Caco-2 (cell line): ENCODE data around the gene TSPAN5. TPM values are rescaled to one million over a fixed set of nuclear protein-coding genes. Genes with fewer than 3 reads are reported as not detected.
A peak's percentile ranks its signal among the peaks of the same experiment; 100 is the strongest.

Experiments used
- BruUV-seq: library from RNA; stranded (reverse); fragments of 400-500 nt; replicated peaks from 2 replicates; lab custom pipeline; 2021; lab: Mats Ljungman, UMichigan
- CTCF ChIA-PET: fragments of 300-600 bp; sonication (Branson Sonifier 250); formaldehyde crosslinking; loops from one replicate; lab custom pipeline; 2022; ENCODE audit warnings: antibody characterized with exemption; lab: Charles Lee
- POLR2A ChIA-PET: fragments of 300-600 bp; sonication (Branson Sonifier 250); formaldehyde crosslinking; loops from one replicate; lab custom pipeline; 2022; ENCODE audit warnings: antibody characterized with exemption; lab: Charles Lee
- DNase-seq, 2 experiments: peaks; one replicate each; pipeline versions ENCODE4 v3.0.0 to v3.0.0-alpha.2; 2020 to 2022
- H3K27me3 ChIP-seq: replicated peaks from 2 replicates; pipeline ENCODE4 v1.6.0; 2011; ENCODE audit warnings: low read length; ENCODE audit not compliant: control insufficient read depth, insufficient read depth
- H3K36me3 ChIP-seq: 2 replicates; pipeline ENCODE4 v1.5.1; 2011; ENCODE audit warnings: low read length; ENCODE audit not compliant: control insufficient read depth, insufficient read depth
- H3K4me1 ChIP-seq: fragments of 250-450 bp; sonication (Bioruptor Pico); 2 replicates; pipeline ENCODE4 v1.5.1; 2020; ENCODE audit warnings: mild to moderate bottlenecking
- H3K4me3 ChIP-seq: 2 replicates; pipeline ENCODE4 v1.5.1; 2011; ENCODE audit warnings: low read depth, mild to moderate bottlenecking, control low read depth, low read length
- H3K9me3 ChIP-seq: fragments of 250-450 bp; sonication (Bioruptor Pico); 2 replicates; pipeline ENCODE4 v1.5.1; 2020; ENCODE audit warnings: mild to moderate bottlenecking, moderate library complexity
- H3K27ac Mint-ChIP-seq: one replicate; pipeline ENCODE4 v1.8.0; 2022; ENCODE audit warnings: mixed read lengths; ENCODE audit not compliant: unreplicated experiment
- H3K27me3 Mint-ChIP-seq: one replicate; pipeline ENCODE4 v1.8.0; 2022; ENCODE audit warnings: mixed read lengths; ENCODE audit not compliant: insufficient read depth, unreplicated experiment
- H3K36me3 Mint-ChIP-seq: one replicate; pipeline ENCODE4 v1.8.0; 2022; ENCODE audit warnings: mild to moderate bottlenecking, mixed read lengths; ENCODE audit not compliant: insufficient read depth, unreplicated experiment
- H3K4me1 Mint-ChIP-seq: one replicate; pipeline ENCODE4 v1.8.0; 2022; ENCODE audit warnings: low read depth, mixed read lengths; ENCODE audit not compliant: unreplicated experiment
- H3K4me3 Mint-ChIP-seq: one replicate; pipeline ENCODE4 v1.8.0; 2022; ENCODE audit warnings: mild to moderate bottlenecking, moderate library complexity, mixed read lengths; ENCODE audit not compliant: unreplicated experiment
- H3K9me3 Mint-ChIP-seq: one replicate; pipeline ENCODE4 v1.8.0; 2022; ENCODE audit warnings: mixed read lengths; ENCODE audit not compliant: unreplicated experiment
- CTCF ChIP-seq, 2 experiments: fragments of 200-600 bp in 1 of 2; IDR thresholded peaks; 1 replicate in 1 of 2; 2 replicates in 1 of 2; pipeline versions ENCODE4 v1.5.1 to v1.8.0; 2011 to 2022; ENCODE audit warnings: antibody characterized with exemption in 1 of 2, control low read depth in 1 of 2, inconsistent platforms in 1 of 2, low read depth in 1 of 2, low read length in 1 of 2, mild to moderate bottlenecking in 1 of 2, moderate library complexity in 1 of 2; ENCODE audit not compliant: insufficient read depth in 1 of 2, severe bottlenecking in 1 of 2, unreplicated experiment in 1 of 2
- intact Hi-C: fragments of 100-400 bp; cut with micrococcal nuclease; formaldehyde crosslinking; loops from one replicate; pipeline ENCODE4 v1.10.0; 2022; ENCODE audit not compliant: unreplicated experiment
- total RNA-seq: library from RNA; stranded (reverse); gene quantifications from 2 replicates; pipeline ENCODE4 v1.2.3, GENCODE V29; 2022

The TSPAN5 gene
- total RNA-seq, 1 experiment from 2014 or later: 24.1 TPM

- Histone ChIP-seq H3K36me3 (no peaks in the 10 kb centered on the region), H3K9me3 (no peaks in the 10 kb centered on the region), H3K27me3 (no peaks in the 10 kb centered on the region), H3K4me3 (no peak overlapping the region), H3K4me1 (peaks cover 18% of the 10 kb centered on the region)
- no TSS peak for BruUV-seq
- H3K36me3 Mint-ChIP-seq: no peaks in the 10 kb centered on the region
- H3K9me3 Mint-ChIP-seq: no peaks in the 10 kb centered on the region
- ChIA-PET POLR2A (no interaction called here), CTCF (no interaction called here)
- no peak overlapping the region for H3K4me3 Mint-ChIP-seq
- TF ChIP-seq CTCF (IDR thresholded peaks at IDR 0.05; ENCODE audit: insufficient read depth in 1 of 2, low read depth in 1 of 2, low read length in 1 of 2, severe bottlenecking in 1 of 2, unreplicated experiment in 1 of 2): no peak
- peak overlapping the region; percentile 50 for H3K27ac Mint-ChIP-seq
- peaks cover 6% of the 10 kb centered on the region for H3K4me1 Mint-ChIP-seq
- intact Hi-C loops: loop anchor here (2.0 kb wide), 1 partner anchor 13 kb away; no protein-coding TSS in a partner anchor
- H3K27me3 Mint-ChIP-seq: no peaks in the 10 kb centered on the region
- no peak for DNase-seq
Measured at GRCh38 chr4:98643755-98644154, 14.7 kb downstream of the TSPAN5 start.

- no peak for TF ChIP-seq CTCF (IDR thresholded peaks at IDR 0.05; ENCODE audit: insufficient read depth in 1 of 2, low read depth in 1 of 2, low read length in 1 of 2, severe bottlenecking in 1 of 2, unreplicated experiment in 1 of 2)
- Mint-ChIP-seq H3K4me1 (peaks cover 7% of the 10 kb centered on the region), H3K36me3 (no peaks in the 10 kb centered on the region), H3K9me3 (no peaks in the 10 kb centered on the region), H3K27ac (no peak overlapping the region), H3K4me3 (no peak overlapping the region), H3K27me3 (no peaks in the 10 kb centered on the region)
- DNase-seq: peak in 1 of 2 experiments; percentile 50
- ChIA-PET POLR2A (no interaction called here), CTCF (no interaction called here)
- Histone ChIP-seq H3K9me3 (no peaks in the 10 kb centered on the region), H3K4me3 (no peak overlapping the region), H3K27me3 (no peaks in the 10 kb centered on the region), H3K4me1 (peaks cover 18% of the 10 kb centered on the region), H3K36me3 (no peaks in the 10 kb centered on the region)
- BruUV-seq: no TSS peak
- intact Hi-C loops: loop anchor here (2.0 kb wide), 1 partner anchor 14 kb away; no protein-coding TSS in a partner anchor
Measured at GRCh38 chr4:98642991-98643426, 15.4 kb downstream of the TSPAN5 start.

GRCh38 chr4:98641906-98642668, 16.3 kb downstream of the TSPAN5 start:
- ChIA-PET POLR2A (no interaction called here), CTCF (interaction anchor here (1.1 kb wide), 1 partner anchor 175 kb away, joined by 3 read pairs; no protein-coding TSS in a partner anchor)
- no peak for DNase-seq
- Histone ChIP-seq H3K4me1 (peaks cover 18% of the 10 kb centered on the region), H3K9me3 (no peaks in the 10 kb centered on the region), H3K36me3 (no peaks in the 10 kb centered on the region), H3K27me3 (no peaks in the 10 kb centered on the region), H3K4me3 (no peak overlapping the region)
- Mint-ChIP-seq H3K36me3 (no peaks in the 10 kb centered on the region), H3K27me3 (no peaks in the 10 kb centered on the region), H3K4me1 (peaks cover 7% of the 10 kb centered on the region), H3K4me3 (no peak overlapping the region), H3K9me3 (no peaks in the 10 kb centered on the region), H3K27ac (no peak overlapping the region)
- intact Hi-C loops: loop anchor here (2.0 kb wide), 1 partner anchor 15 kb away; no protein-coding TSS in a partner anchor
- BruUV-seq: no TSS peak
- TF ChIP-seq CTCF (IDR thresholded peaks at IDR 0.05; ENCODE audit: insufficient read depth in 1 of 2, low read depth in 1 of 2, low read length in 1 of 2, severe bottlenecking in 1 of 2, unreplicated experiment in 1 of 2): no peak
